CD8-positive, alpha-beta memory T cell (primary cell): Measurements from ENCODE around the gene EPPIN. TPM values are rescaled to one million over a fixed set of nuclear protein-coding genes. Genes with fewer than 3 reads are reported as not detected.
"Not testable (repeated sequence)": the region's sequence is repeated elsewhere in the genome, so short reads cannot be mapped to it uniquely, and the experiment has no call there.

ENCODE experiments used
- CTCF ChIA-PET: fragments of 350-600 bp; sonication (Branson Sonifier 250); formaldehyde crosslinking; loops from one replicate; lab custom pipeline; 2021; ENCODE audit warnings: antibody characterized with exemption; lab: Charles Lee
- POLR2A ChIA-PET: fragments of 350-600 bp; sonication (Branson Sonifier 250); formaldehyde crosslinking; loops from one replicate; lab custom pipeline; 2021; ENCODE audit warnings: antibody characterized with exemption; lab: Charles Lee
- DNase-seq, 5 donors: peaks; one replicate each; pipeline versions ENCODE4 v3.0.0 to v3.0.0-alpha.2; 2020 to 2022; ENCODE audit warnings: mixed read lengths in 1 of 5
- H3K27ac ChIP-seq: one replicate; pipeline ENCODE4 v1.7.0; 2013; ENCODE audit warnings: low read depth, mild to moderate bottlenecking, low read length, moderate library complexity
- H3K27me3 ChIP-seq: 2 replicates; pipeline ENCODE4 v1.7.0; 2013; ENCODE audit warnings: low read length, mild to moderate bottlenecking; ENCODE audit not compliant: insufficient read depth, poor library complexity, severe bottlenecking
- H3K36me3 ChIP-seq: 2 replicates; pipeline ENCODE4 v1.7.0; 2013; ENCODE audit warnings: mild to moderate bottlenecking, low read length, moderate library complexity; ENCODE audit not compliant: insufficient read depth
- H3K4me1 ChIP-seq: 2 replicates; pipeline ENCODE4 v1.7.0; 2013; ENCODE audit warnings: mild to moderate bottlenecking, low read length, moderate library complexity; ENCODE audit not compliant: insufficient read depth
- H3K4me3 ChIP-seq: 2 replicates; pipeline ENCODE4 v1.7.0; 2013; ENCODE audit warnings: mild to moderate bottlenecking, low read length
- H3K9me3 ChIP-seq: 2 replicates; pipeline ENCODE4 v1.7.0; 2013; ENCODE audit warnings: mild to moderate bottlenecking, low read length
- H3K27ac Mint-ChIP-seq, 8 donors: one replicate each; pipeline ENCODE4 v1.8.0; 2020 to 2021; ENCODE audit warnings: mixed read lengths in 8 of 8, mild to moderate bottlenecking in 6 of 8, inconsistent platforms in 3 of 8, moderate library complexity in 3 of 8
- H3K27me3 Mint-ChIP-seq, 2 donors: one replicate each; pipeline ENCODE4 v1.8.0; 2020 to 2021; ENCODE audit warnings: mixed read lengths in 2 of 2, mild to moderate bottlenecking in 1 of 2, moderate library complexity in 1 of 2
- H3K36me3 Mint-ChIP-seq, 3 donors: one replicate each; pipeline ENCODE4 v1.8.0; 2020 to 2021; ENCODE audit warnings: mixed read lengths in 3 of 3, inconsistent platforms in 1 of 3, mild to moderate bottlenecking in 1 of 3
- H3K4me1 Mint-ChIP-seq, 3 donors: one replicate each; pipeline ENCODE4 v1.8.0; 2020 to 2021; ENCODE audit warnings: mixed read lengths in 3 of 3, inconsistent platforms in 1 of 3, mild to moderate bottlenecking in 1 of 3
- H3K4me3 Mint-ChIP-seq, 7 donors: one replicate each; pipeline ENCODE4 v1.8.0; 2020 to 2021; ENCODE audit warnings: mixed read lengths in 7 of 7, mild to moderate bottlenecking in 6 of 7, moderate library complexity in 4 of 7, inconsistent platforms in 2 of 7
- H3K9me3 Mint-ChIP-seq, 5 donors: one replicate each; pipeline ENCODE4 v1.8.0; 2020 to 2022; ENCODE audit warnings: mixed read lengths in 5 of 5, mild to moderate bottlenecking in 3 of 5, moderate library complexity in 2 of 5, inconsistent platforms in 1 of 5
- polyA plus RNA-seq: library from polyadenylated mRNA; unstranded; fragments of 300-500 nt; fragmentation: Illumina TruSeq; gene quantifications from one replicate; pipeline ENCODE4 v1.2.3, GENCODE V29; 2021
- total RNA-seq, 2 experiments: library from RNA; stranded (reverse); gene quantifications; one replicate each; pipeline ENCODE4 v1.2.3, GENCODE V29; 2021

EPPIN gene
- total RNA-seq (not detected), polyA plus RNA-seq (not detected)

DNA sequence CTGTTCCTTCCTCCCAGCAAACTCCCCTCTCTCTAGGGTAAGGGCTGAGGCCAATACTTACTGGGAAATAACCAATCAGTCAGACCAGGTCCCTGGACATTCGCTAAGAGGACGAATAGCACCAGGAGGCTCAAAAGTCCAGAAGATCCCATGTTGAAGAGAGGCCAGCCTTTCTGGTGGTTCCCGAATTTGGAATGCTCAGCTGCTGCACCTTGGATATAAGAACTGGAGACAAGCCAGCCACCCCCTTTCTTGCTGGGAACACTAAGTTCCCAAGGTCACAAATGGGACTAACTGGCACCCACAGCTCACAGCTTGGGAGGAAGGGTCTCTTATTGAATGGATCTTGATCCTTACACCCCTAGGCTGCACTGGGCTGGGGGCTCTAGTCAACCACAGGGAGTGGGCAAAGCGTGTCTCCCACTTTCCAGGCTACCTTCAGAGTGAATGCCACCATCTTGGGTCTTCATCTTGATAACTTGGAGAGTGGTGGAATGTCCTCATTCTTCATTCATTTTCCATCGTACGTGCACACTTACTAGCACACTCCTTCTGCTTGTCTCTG, at the start of gene EPPIN:
Gene EPPIN, minus strand, starts transcription at position 196 of the 565 bp plus-strand sequence. Its CDS starts 44 bp downstream, at position 152.
- H3K4me3 Mint-ChIP-seq: no peak within 1 kb of the TSS
- no peak within 1 kb of the TSS for H3K27ac Mint-ChIP-seq
- no peaks in the 10 kb centered on the region for H3K36me3 Mint-ChIP-seq
- peaks cover 0 to 3% (median 3%) of the 10 kb centered on the region in 5 donors for H3K9me3 Mint-ChIP-seq
- Histone ChIP-seq H3K36me3 (no peaks in the 10 kb centered on the region), H3K4me3 (no peak within 1 kb of the TSS), H3K4me1 (no peaks in the 10 kb centered on the region), H3K9me3 (no peaks in the 10 kb centered on the region), H3K27ac (no peak within 1 kb of the TSS), H3K27me3 (peaks cover 5% of the 10 kb centered on the region)
- no peak for DNase-seq
- no peaks in the 10 kb centered on the region for H3K4me1 Mint-ChIP-seq
- peaks cover 18 to 37% of the 10 kb centered on the region in 2 donors for H3K27me3 Mint-ChIP-seq
- ChIA-PET POLR2A (no interaction called here), CTCF (interaction anchor here (0.8 kb wide), 1 partner anchor 223 kb away, joined by 3 read pairs; no protein-coding TSS in a partner anchor)

DNA sequence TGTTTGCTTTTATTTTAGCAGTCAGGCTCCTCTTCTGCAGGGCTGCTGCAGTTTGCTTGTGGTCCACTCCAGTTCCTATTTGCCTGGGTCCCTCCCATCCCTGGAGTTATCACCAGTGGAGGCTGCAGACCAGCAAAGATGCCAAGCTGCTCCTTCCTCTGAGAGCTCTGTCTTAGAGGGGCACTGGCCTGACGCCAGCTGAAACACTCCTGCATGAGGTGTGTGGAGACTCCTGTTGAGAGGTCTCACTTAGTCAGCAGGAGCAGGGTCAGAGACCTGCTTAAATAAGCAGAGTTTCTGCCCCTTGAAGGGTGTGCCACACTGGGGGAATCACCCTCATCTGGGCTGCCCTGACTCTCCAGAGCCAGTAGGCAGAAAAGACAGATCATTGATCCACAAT, 48.0 kb upstream of the EPPIN start:
- CTCF ChIA-PET: no interaction called here
- no peaks in the 10 kb centered on the region for H3K27me3 ChIP-seq
- H3K9me3 ChIP-seq: no peaks in the 10 kb centered on the region
- no peaks in the 10 kb centered on the region for H3K36me3 ChIP-seq
- Mint-ChIP-seq H3K9me3 (no peaks in the 10 kb centered on the region), H3K4me1 (no peaks in the 10 kb centered on the region), H3K4me3 (no peak overlapping the region), H3K27me3 (peaks cover 21 to 54% of the 10 kb centered on the region in 2 donors), H3K27ac (no peak overlapping the region), H3K36me3 (no peaks in the 10 kb centered on the region)
- H3K4me3 ChIP-seq: no peak overlapping the region
- DNase-seq: no peak
- H3K27ac ChIP-seq: no peak overlapping the region
- POLR2A ChIA-PET: no interaction called here
- H3K4me1 ChIP-seq: no peaks in the 10 kb centered on the region

- CTCF ChIA-PET: no interaction called here
- H3K27me3 Mint-ChIP-seq: peaks cover 15 to 49% of the 10 kb centered on the region in 2 donors
- no peak for DNase-seq
These were observed 46.3 kb upstream of the EPPIN start for GRCh38 chr20:45593498-45593897.

DNA sequence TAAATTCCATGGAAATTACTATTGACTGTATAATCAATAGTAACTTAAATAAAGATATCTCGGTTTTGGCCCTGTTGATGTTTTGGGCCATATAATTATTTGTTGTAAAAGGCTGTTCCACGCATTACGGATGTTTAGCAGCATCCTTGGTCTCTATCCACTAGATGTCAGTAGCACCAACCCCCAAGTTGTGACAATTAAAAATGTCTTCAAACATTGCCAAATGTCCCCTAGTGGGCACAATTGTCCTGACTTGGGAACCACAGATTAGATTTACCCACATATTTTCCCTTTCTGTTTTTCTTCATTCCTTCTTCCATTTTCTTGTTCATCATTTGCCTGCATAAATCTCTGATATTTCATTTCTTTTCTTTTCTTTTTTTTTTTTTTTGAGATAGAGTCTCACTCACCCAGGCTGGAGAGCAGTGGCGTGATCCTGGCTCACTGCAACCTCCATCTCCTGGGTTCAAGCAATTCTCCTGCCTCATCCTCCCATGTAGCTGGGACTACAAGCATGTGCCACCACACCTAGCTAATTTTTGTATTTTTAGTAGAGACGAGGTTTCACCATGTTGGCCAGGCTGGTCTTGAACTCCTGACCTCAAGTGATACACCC, 45.5 kb upstream of the EPPIN start:
- ChIA-PET CTCF (no interaction called here), POLR2A (no interaction called here)
- H3K4me1 ChIP-seq: no peaks in the 10 kb centered on the region
- peak in 2 of 5 donors; percentile 0 to 10 for DNase-seq
- H3K27me3 ChIP-seq: no peaks in the 10 kb centered on the region
- no peaks in the 10 kb centered on the region for H3K36me3 ChIP-seq
- Mint-ChIP-seq H3K27ac (no peak overlapping the region), H3K4me1 (no peaks in the 10 kb centered on the region), H3K9me3 (no peaks in the 10 kb centered on the region), H3K4me3 (no peak overlapping the region), H3K27me3 (peaks cover 15 to 43% of the 10 kb centered on the region in 2 donors), H3K36me3 (no peaks in the 10 kb centered on the region)
- no peak overlapping the region for H3K4me3 ChIP-seq
- H3K9me3 ChIP-seq: no peaks in the 10 kb centered on the region
- no peak overlapping the region for H3K27ac ChIP-seq

More at GRCh38 chr20:45593498-45593897, 46.3 kb upstream of the EPPIN start:
- Histone ChIP-seq H3K27ac (no peak overlapping the region), H3K9me3 (no peaks in the 10 kb centered on the region), H3K27me3 (no peaks in the 10 kb centered on the region), H3K4me1 (no peaks in the 10 kb centered on the region), H3K4me3 (no peak overlapping the region), H3K36me3 (no peaks in the 10 kb centered on the region)
- no peaks in the 10 kb centered on the region for H3K9me3 Mint-ChIP-seq
- POLR2A ChIA-PET: no interaction called here
- no peak overlapping the region for H3K4me3 Mint-ChIP-seq
- H3K4me1 Mint-ChIP-seq: no peaks in the 10 kb centered on the region
- H3K27ac Mint-ChIP-seq: no peak overlapping the region
- H3K36me3 Mint-ChIP-seq: no peaks in the 10 kb centered on the region

DNA sequence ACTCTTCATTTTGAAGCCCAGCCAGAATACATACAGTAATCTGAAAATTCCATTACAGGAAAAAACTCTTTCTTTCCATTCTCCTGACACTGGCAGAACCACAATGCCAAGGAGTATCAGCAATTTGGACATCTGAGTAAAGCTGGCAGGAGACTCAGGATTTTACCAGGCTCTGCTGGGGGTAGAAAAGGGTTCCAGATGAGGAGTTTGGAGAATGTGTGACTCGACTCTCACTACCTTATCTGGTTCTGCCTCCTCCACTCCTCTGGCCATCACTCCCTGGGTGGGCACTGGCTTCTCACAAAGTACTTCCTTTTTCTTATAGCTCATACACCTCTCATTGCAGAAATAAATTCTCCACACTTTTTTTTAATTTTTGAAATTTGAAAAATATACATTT, 42.5 kb upstream of the EPPIN start:
- CTCF ChIA-PET: no interaction called here
- H3K27ac ChIP-seq: no peak overlapping the region
- H3K27me3 ChIP-seq: no peaks in the 10 kb centered on the region
- Mint-ChIP-seq H3K4me1 (no peaks in the 10 kb centered on the region), H3K9me3 (no peaks in the 10 kb centered on the region), H3K27ac (no peak overlapping the region), H3K36me3 (no peaks in the 10 kb centered on the region), H3K4me3 (no peak overlapping the region), H3K27me3 (peaks cover 10 to 24% of the 10 kb centered on the region in 2 donors)
- no peak for DNase-seq
- POLR2A ChIA-PET: no interaction called here
- H3K9me3 ChIP-seq: no peaks in the 10 kb centered on the region
- no peaks in the 10 kb centered on the region for H3K36me3 ChIP-seq
- H3K4me1 ChIP-seq: no peaks in the 10 kb centered on the region
- H3K4me3 ChIP-seq: no peak overlapping the region

- H3K27me3 Mint-ChIP-seq: peaks cover 6 to 15% of the 10 kb centered on the region in 2 donors
- CTCF ChIA-PET: no interaction called here
These were observed 41.6 kb upstream of the EPPIN start for GRCh38 chr20:45588800-45589199.

DNA sequence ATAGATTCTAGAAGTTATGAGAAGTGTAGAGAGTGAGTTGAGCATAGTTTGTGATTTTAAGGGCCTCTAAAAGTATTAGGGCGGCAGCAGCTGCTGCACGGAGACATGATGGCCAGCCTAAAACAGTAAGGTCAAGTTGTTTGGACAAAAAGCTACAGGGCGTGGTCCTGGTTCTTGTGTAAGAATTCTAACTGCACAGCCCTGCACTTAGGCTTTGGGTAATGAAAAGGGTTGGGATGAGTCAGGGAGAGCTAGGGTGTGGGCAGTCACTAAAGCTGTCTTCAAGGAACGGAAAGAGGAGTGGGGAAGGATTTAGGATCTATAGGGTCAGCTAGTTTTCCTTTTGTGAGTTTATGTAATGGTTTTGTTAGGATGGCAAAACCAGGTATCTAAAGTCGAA, 38.8 kb upstream of the EPPIN start:
- H3K27ac ChIP-seq, H3K36me3 ChIP-seq, H3K36me3 Mint-ChIP-seq, H3K4me1 ChIP-seq, H3K27me3 ChIP-seq, H3K27ac Mint-ChIP-seq, H3K27me3 Mint-ChIP-seq, POLR2A ChIA-PET, CTCF ChIA-PET, H3K4me1 Mint-ChIP-seq, H3K9me3 Mint-ChIP-seq, H3K4me3 ChIP-seq, H3K9me3 ChIP-seq, H3K4me3 Mint-ChIP-seq, DNase-seq: not testable (repeated sequence)

More at GRCh38 chr20:45588800-45589199, 41.6 kb upstream of the EPPIN start:
- H3K4me3 Mint-ChIP-seq: no peak overlapping the region
- Histone ChIP-seq H3K27me3 (no peaks in the 10 kb centered on the region), H3K27ac (no peak overlapping the region), H3K36me3 (no peaks in the 10 kb centered on the region), H3K4me3 (no peak overlapping the region), H3K9me3 (no peaks in the 10 kb centered on the region), H3K4me1 (no peaks in the 10 kb centered on the region)
- no peaks in the 10 kb centered on the region for H3K4me1 Mint-ChIP-seq
- no peak overlapping the region for H3K27ac Mint-ChIP-seq
- H3K36me3 Mint-ChIP-seq: no peaks in the 10 kb centered on the region
- no peaks in the 10 kb centered on the region for H3K9me3 Mint-ChIP-seq
- POLR2A ChIA-PET: no interaction called here
- DNase-seq: no peak

GRCh38 chr20:45584294-45584693, 37.1 kb upstream of the EPPIN start:
- POLR2A ChIA-PET, H3K36me3 Mint-ChIP-seq: not testable (repeated sequence)

More at GRCh38 chr20:45584294-45584693, 37.1 kb upstream of the EPPIN start:
- H3K27ac Mint-ChIP-seq, H3K9me3 Mint-ChIP-seq, H3K27me3 ChIP-seq, H3K36me3 ChIP-seq, CTCF ChIA-PET, H3K9me3 ChIP-seq, H3K4me3 ChIP-seq, H3K4me3 Mint-ChIP-seq, H3K4me1 ChIP-seq, DNase-seq, H3K27ac ChIP-seq, H3K4me1 Mint-ChIP-seq: not testable (repeated sequence)
- peaks cover 3 to 20% of the 10 kb centered on the region in 2 donors for H3K27me3 Mint-ChIP-seq
